Fibroblast of villous mesenchyme (primary cell): ENCODE results near the gene SHANK2. TPM values are rescaled to one million over a fixed set of nuclear protein-coding genes. Genes with fewer than 3 reads are reported as not detected.

Experiments
- DNase-seq: peaks from one replicate; pipeline ENCODE4 v3.0.0-alpha.2; 2010; ENCODE audit warnings: low read depth
- H3K4me3 ChIP-seq: 2 replicates; pipeline ENCODE4 v1.5.1; 2011; ENCODE audit warnings: low read depth, mild to moderate bottlenecking, low read length
- total RNA-seq: library from RNA; depleted of rRNA; stranded (reverse); fragments of >200 nt; gene quantifications from 2 replicates; pipeline ENCODE4 v1.2.3, GENCODE V29; 2012
- TF ChIP-seq, protein P1 (sequence below): IDR thresholded peaks from 2 replicates; pipeline ENCODE4 v1.5.1; 2012; ENCODE audit warnings: low read depth, mild to moderate bottlenecking, low read length; ENCODE audit not compliant: insufficient read depth

The SHANK2 gene
- total RNA-seq, 1 donor = 0.86 TPM

DNA sequence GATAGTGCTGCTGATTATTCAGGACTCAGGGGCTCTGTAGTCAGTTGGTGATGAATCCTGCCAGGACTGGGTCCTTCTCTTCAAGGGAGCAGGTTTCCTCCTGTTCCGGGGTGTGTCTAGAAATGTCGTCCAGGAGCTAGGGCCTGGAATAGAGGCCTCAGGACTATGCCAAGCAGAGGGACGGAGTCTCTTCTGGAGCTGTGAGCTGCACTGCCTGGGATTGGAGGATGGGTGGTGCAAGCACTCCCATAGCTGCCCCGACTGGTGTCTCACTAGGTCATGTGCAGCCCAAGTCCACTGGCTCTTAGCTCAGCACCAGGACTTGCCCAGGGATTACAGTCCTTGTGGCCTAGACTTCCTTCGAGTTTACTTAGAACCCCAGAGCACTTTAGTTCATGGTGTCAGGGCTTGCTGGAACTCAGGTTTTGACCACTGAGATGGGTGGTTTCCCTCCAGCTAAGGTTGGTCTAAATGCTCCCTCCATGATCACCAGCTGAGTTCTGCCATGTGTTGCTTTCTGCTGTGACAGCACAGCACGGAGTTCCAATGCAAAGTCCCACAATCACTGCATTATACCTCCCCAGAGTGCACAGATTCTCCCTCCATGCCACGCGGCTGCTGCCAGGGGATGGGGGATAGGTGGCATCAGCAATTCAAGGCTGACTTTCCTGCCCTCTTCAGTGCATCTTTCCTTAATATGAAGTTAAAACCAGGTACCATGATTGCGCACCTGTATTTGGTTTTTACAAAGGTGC lies 42.6 kb upstream of the SHANK2 start:
- no peak overlapping the region for H3K4me3 ChIP-seq
- TF ChIP-seq, protein P1, sequence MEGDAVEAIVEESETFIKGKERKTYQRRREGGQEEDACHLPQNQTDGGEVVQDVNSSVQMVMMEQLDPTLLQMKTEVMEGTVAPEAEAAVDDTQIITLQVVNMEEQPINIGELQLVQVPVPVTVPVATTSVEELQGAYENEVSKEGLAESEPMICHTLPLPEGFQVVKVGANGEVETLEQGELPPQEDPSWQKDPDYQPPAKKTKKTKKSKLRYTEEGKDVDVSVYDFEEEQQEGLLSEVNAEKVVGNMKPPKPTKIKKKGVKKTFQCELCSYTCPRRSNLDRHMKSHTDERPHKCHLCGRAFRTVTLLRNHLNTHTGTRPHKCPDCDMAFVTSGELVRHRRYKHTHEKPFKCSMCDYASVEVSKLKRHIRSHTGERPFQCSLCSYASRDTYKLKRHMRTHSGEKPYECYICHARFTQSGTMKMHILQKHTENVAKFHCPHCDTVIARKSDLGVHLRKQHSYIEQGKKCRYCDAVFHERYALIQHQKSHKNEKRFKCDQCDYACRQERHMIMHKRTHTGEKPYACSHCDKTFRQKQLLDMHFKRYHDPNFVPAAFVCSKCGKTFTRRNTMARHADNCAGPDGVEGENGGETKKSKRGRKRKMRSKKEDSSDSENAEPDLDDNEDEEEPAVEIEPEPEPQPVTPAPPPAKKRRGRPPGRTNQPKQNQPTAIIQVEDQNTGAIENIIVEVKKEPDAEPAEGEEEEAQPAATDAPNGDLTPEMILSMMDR = no peak
- DNase-seq = no peak

DNA sequence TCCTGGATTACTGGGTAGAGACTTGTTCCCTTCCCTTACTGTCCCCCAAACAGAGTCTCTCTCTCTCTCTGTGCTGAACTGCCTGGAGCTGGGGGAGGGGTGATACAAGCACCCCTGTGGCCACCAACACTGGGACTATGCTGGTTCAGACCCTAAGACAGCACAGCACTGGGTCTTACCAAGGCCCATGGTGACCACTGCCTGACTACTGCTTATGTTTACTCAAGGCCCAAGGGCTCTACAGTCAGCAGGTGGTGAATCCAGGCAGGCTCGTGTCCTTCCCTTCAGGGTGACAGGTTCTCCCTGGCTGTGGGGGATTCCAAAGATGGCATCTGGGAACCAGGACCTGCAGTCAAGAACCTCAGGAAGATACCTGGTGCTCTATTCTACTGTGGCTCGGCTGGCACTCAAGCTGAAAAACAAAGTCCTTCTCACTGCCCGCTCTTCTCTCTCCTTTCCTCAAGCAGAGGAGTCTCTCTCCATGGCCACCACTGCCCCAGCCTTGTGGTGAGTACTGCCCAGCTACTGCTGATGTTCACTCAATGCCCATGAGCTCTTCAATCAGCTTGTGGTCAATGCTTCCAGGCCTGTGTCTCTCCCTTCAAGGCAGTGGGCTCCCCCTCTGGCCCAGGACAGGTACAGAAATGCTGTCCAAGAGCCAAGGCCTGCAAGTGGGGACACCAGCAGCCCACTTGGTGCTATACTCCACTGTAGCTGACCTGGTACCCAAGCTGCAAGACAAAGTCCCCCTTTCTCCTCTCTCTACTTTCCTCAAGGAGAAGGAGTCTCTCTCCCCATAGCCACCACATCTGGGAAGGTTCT lies 41.8 kb upstream of the SHANK2 start:
- TF ChIP-seq, protein P1 = no peak
- H3K4me3 ChIP-seq = no peak overlapping the region
- no peak for DNase-seq

DNA sequence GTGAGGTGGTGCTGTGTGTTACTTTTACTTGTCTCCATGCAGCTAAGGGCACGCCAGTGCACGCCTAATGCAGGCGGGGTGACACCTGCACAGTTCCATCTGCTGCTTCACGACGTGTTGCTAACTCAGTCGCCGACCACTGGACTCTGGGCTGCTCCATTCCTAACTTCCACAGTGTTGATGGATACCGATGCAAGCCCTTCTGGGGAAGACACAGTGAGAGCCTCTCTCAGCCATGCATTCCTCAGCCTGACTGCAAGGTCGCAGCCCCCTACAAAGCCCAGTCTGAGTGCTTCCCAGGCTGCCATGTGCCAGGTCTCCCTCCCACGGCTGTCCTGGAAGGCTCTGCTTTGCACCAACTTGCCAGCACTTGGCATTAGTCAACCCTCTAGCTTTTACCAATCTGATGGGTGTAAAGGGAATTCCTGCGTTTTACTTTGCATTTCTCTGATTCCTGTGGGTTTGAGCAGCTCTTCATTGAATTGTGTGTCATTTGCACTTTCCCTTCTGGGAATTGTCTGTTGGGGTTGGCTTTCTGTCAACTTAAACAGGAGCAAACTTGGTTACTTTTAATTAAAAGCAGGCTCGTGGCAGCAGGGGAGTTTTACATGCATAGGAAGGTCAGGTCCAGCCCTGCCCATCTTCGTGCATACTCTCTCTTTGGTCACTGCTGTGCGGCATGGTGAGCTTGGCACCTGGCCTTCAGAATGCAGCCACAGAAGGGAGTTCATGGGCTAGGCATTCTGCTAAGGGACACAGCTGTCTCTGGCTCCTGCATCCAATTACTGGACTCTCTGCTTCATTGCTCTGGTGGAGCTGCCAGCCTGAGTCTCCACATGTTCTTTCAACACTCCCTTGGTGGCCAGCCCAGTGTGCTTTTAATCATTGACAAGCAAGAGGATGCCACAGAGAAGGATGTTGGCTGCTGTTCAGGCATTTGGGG lies 34.6 kb upstream of the SHANK2 start:
- H3K4me3 ChIP-seq = no peak overlapping the region
- DNase-seq = peak; percentile 82
- TF ChIP-seq, protein P1 = no peak

DNA sequence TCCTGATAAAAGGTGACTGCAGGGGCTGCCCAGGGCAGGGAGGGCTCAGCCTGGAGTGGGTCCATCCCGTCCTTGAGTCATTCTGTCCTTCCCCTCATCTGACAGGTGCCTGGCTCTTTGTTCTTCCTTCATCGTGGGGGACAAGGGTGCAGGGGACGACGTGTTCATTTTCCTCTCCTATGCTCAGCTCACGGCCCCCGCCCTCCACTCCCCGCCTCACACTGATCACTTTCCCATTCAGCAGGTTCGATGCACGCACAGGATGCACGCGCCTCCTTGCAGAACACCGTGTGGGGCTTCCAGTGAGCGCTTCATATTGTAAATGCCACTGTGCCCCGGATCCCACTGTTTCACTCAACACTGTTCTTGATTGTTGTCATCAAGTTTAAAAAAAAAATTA lies 32.7 kb upstream of the SHANK2 start:
- no peak for DNase-seq
- TF ChIP-seq, protein P1 = no peak
- H3K4me3 ChIP-seq = no peak overlapping the region

DNA sequence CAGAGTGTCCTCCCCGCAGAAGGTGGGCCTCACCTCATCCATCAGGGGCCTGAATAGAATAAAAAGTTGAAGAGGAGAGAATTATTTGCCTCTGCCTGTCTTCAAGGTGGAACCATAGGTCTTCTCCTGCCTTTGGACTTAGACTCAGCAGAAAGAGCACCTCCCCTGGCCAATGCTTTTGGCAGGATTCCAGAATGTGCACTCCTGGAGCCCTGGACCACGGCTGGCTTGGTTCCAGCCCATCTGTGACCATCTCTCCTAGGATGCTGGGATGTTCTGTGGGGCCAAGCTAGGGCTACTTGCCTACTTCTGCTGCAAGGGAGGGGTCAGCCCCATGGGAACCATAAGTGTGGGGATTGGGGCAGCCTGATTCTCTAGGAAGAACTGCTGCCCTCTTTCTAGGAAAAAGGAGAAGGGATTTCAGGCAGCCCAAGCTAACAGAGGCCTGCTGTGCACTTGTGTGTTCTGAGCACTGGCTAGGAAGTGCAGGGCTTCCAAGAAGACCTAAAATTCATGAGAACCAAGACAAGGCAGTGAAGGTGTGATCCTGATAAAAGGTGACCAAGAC lies 32.2 kb upstream of the SHANK2 start:
- no peak overlapping the region for H3K4me3 ChIP-seq
- TF ChIP-seq, protein P1 = no peak
- no peak for DNase-seq

DNA sequence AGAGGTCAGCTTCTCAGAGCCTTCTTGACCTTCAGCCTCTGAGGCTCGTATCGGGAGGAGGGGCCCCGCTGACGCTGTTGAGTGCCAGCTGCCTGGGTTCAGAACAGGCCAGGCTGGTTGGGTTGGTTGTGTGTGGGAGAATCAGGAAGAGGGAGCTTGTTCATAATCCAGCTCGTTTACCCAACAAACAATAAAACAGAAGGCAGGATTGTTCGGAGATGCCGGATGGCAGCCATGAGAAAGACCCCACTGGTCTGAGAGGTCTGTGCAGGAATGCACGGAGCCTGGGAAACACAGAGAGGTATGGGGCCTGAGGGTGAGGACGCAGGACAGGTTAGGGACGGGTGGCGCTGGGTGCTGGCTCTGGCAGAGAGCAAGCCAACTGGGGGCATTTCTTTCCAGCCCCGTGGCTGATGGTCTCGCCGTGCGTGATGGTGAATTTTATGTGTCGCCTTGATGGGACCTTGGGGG lies 31.6 kb upstream of the SHANK2 start:
- DNase-seq = no peak
- no peak overlapping the region for H3K4me3 ChIP-seq
- TF ChIP-seq, protein P1 = no peak
